OCI-M2 (cell line): ENCODE data around the gene MRTFB.
"Not testable (repeated sequence)": the region's sequence is repeated elsewhere in the genome, so short reads cannot be mapped to it uniquely, and the experiment has no call there.

Experiments
- DNase-seq: peaks from one replicate; lab custom pipeline; 2025; ENCODE audit not compliant: unreplicated experiment; lab: John Stamatoyannopoulos, UW

The MRTFB gene

GRCh38 chr16:14182999-14183398, 111.9 kb downstream of the MRTFB start:
- DNase-seq: no peak

- not testable (repeated sequence) for DNase-seq
Observed at GRCh38 chr16:14183962-14184361, 112.8 kb downstream of the MRTFB start.

- DNase-seq: no peak
Observed at GRCh38 chr16:14186007-14186794, 115.1 kb downstream of the MRTFB start.

GRCh38 chr16:14186795-14187221, 115.7 kb downstream of the MRTFB start:
- no peak for DNase-seq

GRCh38 chr16:14187517-14188338, 116.6 kb downstream of the MRTFB start:
- DNase-seq: no peak

- DNase-seq: no peak
Observed at GRCh38 chr16:14193316-14193871, 122.3 kb downstream of the MRTFB start.

- DNase-seq: no peak
Observed at GRCh38 chr16:14194721-14195120, 123.6 kb downstream of the MRTFB start.

- no peak for DNase-seq
Observed at GRCh38 chr16:14196011-14196410, 124.9 kb downstream of the MRTFB start.

GRCh38 chr16:14196539-14196938, 125.4 kb downstream of the MRTFB start:
- DNase-seq: no peak

- DNase-seq: no peak
Observed at GRCh38 chr16:14198012-14198411, 126.9 kb downstream of the MRTFB start.

GRCh38 chr16:14198572-14198971, 127.5 kb downstream of the MRTFB start:
- no peak for DNase-seq

- DNase-seq: no peak
Observed at GRCh38 chr16:14199199-14199598, 128.1 kb downstream of the MRTFB start.

- no peak for DNase-seq
Observed at GRCh38 chr16:14199624-14200023, 128.5 kb downstream of the MRTFB start.

GRCh38 chr16:14202095-14202494, 131.0 kb downstream of the MRTFB start:
- no peak for DNase-seq

- DNase-seq: no peak
Observed at GRCh38 chr16:14202697-14203096, 131.6 kb downstream of the MRTFB start.

- DNase-seq: no peak
Observed at GRCh38 chr16:14203166-14203565, 132.0 kb downstream of the MRTFB start.

- no peak for DNase-seq
Observed at GRCh38 chr16:14205666-14206065, 134.5 kb downstream of the MRTFB start.

- no peak for DNase-seq
Observed at GRCh38 chr16:14211856-14212543, 140.9 kb downstream of the MRTFB start.

GRCh38 chr16:14215941-14216340, 144.8 kb downstream of the MRTFB start:
- DNase-seq: no peak

- DNase-seq: no peak
Observed at GRCh38 chr16:14219983-14220382, 148.9 kb downstream of the MRTFB start.

GRCh38 chr16:14223632-14224031, 152.5 kb downstream of the MRTFB start:
- DNase-seq: no peak
